ENCODE data around the gene GALK1.

DNA sequence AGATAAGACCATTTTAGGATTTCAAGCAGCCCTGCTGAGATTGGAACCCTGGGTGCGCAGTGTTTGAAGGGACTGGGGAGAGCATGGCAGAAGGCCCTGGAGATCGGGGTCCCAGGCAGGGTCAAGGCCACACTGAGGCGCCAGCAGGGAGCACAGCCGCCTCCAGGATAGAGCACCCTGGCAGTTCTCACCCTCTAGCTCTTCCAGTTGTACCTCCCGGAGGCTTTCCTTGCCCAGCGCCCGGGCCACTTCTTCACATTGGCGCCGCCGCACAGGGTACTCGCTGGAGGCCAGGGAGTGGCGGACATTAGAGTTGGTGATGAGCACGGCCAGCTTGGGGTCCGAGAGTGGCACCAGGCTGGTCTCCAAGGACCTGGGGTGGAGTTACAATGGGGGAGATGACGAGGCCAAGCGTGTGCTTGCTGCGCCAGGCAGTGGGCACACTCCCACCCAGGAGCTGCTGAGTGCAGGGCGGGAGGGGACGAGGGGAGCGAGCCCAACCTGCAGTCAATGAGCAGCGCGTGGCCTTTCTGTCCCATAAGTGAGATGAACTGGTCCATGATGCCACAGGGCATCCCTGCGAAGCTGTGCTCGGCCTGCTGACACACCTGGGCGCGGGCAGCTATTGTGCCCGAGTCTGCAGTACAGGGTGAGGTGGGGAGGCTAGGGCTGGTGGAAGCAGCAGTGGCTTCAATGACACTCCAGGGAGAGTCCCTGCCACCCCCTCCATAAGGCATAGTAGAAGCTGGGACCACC lies 2.3 kb downstream of the GALK1 start:
- TF ChIP-seq, protein P1, sequence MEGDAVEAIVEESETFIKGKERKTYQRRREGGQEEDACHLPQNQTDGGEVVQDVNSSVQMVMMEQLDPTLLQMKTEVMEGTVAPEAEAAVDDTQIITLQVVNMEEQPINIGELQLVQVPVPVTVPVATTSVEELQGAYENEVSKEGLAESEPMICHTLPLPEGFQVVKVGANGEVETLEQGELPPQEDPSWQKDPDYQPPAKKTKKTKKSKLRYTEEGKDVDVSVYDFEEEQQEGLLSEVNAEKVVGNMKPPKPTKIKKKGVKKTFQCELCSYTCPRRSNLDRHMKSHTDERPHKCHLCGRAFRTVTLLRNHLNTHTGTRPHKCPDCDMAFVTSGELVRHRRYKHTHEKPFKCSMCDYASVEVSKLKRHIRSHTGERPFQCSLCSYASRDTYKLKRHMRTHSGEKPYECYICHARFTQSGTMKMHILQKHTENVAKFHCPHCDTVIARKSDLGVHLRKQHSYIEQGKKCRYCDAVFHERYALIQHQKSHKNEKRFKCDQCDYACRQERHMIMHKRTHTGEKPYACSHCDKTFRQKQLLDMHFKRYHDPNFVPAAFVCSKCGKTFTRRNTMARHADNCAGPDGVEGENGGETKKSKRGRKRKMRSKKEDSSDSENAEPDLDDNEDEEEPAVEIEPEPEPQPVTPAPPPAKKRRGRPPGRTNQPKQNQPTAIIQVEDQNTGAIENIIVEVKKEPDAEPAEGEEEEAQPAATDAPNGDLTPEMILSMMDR (conservative IDR thresholded peaks at IDR 0.05 in 1 of 2, IDR thresholded peaks at IDR 0.05 in 1 of 2; ENCODE audit: extremely low read depth in 1 of 2, insufficient read depth in 1 of 2, low read depth in 1 of 2, low read length in 2 of 2): no peak
- no peak for TF ChIP-seq EZH2 (IDR thresholded peaks at IDR 0.05; ENCODE audit: borderline replicate concordance, low read length)
